ENCODE measurements around the gene UBE2L5. TPM values are rescaled to one million over a fixed set of nuclear protein-coding genes. Genes with fewer than 3 reads are reported as not detected.
A peak's percentile ranks its signal among the peaks of the same experiment; 100 is the strongest.
"Not testable (repeated sequence)": the region's sequence is repeated elsewhere in the genome, so short reads cannot be mapped to it uniquely, and the experiment has no call there.

The UBE2L5 gene
- polyA plus RNA-seq, 3 donors, result 0.36 to 2.2 (median 0.65) TPM

DNA sequence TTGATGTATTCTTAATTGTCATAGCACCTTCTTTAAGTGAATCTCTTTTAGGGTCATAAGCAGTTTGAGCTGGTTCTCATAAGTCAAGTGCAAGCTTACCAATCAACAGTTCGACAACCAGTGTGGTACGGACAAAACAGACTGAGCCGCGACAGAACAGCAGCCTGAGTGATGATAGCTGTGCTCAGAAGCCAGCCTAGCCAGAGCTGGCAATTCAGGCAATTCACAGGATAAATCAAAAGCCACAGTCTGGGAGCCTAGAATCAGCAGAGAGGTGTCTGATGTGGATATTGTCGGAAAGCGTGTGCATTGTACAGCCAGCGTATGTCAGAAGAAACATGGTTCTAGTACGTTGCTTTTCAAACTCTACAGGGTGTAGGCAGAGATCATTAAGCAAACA is 14.9 kb downstream of the UBE2L5 start:
- DNase-seq, result no peak

DNA sequence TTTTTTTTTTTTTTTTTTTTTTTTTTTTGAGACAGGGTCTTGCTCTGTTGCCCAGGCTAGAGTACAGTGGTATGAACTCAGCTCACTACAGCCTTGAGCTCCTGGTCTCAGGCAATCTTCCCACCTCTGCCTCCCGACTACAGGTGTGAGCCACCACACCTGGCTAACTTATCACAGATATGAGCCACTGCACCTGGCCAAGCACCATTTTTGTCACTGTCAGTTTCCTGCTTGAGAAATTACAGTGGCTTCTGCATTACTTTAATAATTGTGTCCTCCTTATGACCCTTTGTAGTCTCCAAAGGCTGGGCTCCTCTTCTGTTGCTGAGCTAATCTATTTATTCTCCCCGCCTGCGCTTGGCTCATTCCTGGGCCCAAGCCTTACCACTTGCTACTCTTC is 16.0 kb downstream of the UBE2L5 start:
- DNase-seq, result no peak

DNA sequence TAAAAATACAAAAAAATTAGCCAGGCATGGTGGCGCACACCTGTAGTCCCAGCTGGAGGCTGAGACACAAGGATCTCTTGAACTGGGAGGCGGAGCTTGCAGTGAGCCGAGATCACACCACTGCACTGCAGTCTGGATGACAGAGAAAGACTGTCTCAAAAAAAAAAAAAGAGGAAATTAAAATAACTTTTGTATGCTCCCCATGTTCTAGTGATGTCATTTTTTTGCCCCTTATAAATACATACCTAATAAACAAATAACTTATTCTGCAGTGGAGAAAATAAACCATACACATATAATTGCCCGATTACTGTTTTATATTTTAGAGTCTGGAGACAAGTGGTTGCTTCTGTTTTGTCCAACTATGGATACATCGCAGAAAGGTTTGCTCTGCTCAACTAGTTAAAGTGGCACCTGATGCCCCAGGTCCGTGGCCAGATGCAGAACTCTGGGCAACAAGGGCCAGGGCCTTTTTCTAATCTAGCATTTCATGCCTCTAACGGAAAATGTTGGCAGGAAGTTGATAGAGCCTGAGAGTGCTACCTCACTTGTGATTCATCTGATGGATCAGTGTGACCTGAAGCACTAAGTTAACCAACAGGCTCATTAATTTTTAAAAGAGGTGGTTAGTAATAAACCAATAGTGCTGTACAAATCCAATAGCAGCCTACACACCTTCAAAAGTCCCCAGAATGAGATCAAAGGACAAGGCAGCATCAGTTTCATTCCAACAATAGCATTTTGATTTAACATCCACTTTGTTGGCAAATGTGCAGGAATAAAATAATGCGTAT is 18.8 kb downstream of the UBE2L5 start:
- no peak for DNase-seq

DNA sequence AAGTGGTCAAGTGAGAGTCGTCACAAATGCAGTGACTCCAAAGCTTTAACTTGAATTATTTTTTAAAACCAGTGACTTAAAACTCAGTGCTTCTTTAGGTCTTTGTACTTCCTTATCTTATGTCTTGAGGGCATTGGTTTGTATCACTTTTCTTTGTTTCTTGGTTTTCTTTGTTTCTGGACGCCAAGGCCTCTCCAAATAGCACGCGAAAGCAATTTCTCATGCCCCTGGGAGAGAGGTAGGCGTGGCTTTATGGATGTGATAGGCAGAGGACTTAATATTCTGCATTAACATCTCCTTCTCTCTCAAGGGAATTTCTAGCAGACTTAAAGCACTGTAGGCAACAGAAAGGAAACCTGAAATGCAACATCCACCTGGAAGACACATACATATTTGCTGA is 20.6 kb downstream of the UBE2L5 start:
- DNase-seq, result no peak

GRCh38 chr13:30443491-30443890 is 21.2 kb downstream of the UBE2L5 start:
- DNase-seq, result not testable (repeated sequence)

- DNase-seq, result no peak
Observed at GRCh38 chr13:30443957-30444404, 21.7 kb downstream of the UBE2L5 start.

- DNase-seq, result no peak
Observed at GRCh38 chr13:30446126-30446500, 23.8 kb downstream of the UBE2L5 start.

DNA sequence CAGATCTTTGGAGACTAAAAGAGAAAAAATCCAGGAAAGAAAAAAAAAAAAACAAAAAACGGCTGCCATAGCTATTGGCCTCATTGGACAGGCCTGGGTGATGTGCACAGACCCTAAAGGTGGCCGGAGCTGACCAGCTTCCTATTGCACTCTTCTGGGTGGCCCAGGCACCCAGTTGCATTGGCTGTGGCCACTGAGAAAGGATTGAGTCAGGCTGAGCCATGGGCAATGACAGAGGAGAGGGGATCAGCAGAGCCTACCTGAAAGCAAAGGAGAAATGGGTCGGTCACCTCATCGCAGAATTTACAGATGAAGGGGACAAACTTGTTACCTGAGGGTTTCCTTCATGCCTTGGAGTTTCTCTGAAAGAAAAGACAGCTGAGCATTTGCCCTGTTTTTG is 26.1 kb downstream of the UBE2L5 start:
- no peak for DNase-seq

GRCh38 chr13:30450066-30450465 is 27.8 kb downstream of the UBE2L5 start:
- no peak for DNase-seq

DNA sequence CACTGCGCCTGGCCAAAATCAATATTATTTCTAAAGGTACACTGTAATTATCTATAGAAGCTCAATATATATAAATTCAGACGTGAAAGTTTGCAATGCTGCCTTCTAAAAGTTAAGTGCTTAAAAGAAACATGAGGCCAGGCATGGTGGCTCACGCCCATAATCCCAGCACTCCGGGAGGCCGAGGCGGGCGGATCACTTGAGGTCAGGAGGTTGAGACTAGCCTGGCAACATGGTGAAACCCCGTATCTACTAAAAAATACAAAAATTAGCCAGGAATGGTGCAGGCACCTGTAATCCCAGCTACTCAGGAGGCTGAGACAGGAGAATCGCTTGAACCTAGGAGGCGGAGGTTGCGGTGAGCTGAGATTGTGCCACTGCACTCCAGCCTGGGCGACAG is 29.2 kb downstream of the UBE2L5 start:
- not testable (repeated sequence) for DNase-seq

DNA sequence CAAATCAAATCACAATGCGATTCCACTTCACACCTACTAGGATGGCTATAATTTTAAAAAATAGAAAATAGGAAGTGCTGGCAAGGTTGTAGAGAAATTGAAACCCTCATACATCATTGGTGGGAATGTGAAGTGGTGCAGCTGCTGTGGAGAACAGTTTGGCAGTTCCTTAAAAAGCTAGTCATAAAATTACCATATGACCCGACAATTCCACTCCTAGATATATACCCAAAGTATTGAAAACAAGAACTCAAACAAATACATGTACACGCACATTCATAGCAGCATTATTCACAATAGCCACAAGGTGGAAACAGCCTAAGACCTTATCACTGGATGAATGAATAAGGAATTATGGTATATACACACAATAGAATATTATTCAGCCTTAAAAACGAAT is 31.4 kb downstream of the UBE2L5 start:
- DNase-seq, result no peak

GRCh38 chr13:30454991-30455390 is 32.7 kb downstream of the UBE2L5 start:
- DNase-seq, result no peak

GRCh38 chr13:30456290-30456689 is 34.0 kb downstream of the UBE2L5 start:
- DNase-seq, result no peak

DNA sequence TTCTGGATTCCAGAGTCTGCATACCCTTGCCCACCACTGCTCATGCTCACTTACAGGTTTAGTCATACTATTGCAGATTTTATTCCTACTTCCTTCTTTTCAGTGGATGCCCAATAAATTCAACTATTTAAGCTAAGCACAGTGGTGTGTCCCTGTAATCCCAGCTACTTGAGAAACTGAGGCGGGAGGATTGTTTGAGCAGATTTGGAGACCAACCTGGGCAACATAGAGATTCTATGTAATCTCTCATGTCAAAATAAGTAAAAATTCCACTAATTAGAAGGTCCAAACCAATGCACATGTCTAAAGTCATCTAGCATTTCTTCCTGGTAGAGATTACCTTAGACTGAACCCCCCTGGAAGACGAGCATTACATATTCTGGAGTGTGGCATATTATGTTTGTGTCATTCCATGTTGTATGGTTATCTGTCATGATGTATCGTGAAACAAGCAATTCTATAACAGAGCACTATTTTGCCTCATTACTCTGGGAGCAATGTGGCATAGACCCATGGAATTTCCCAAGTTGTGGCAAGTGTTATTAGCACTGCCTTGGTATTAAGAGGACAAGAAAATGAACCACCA is 35.1 kb downstream of the UBE2L5 start:
- no peak for DNase-seq

DNA sequence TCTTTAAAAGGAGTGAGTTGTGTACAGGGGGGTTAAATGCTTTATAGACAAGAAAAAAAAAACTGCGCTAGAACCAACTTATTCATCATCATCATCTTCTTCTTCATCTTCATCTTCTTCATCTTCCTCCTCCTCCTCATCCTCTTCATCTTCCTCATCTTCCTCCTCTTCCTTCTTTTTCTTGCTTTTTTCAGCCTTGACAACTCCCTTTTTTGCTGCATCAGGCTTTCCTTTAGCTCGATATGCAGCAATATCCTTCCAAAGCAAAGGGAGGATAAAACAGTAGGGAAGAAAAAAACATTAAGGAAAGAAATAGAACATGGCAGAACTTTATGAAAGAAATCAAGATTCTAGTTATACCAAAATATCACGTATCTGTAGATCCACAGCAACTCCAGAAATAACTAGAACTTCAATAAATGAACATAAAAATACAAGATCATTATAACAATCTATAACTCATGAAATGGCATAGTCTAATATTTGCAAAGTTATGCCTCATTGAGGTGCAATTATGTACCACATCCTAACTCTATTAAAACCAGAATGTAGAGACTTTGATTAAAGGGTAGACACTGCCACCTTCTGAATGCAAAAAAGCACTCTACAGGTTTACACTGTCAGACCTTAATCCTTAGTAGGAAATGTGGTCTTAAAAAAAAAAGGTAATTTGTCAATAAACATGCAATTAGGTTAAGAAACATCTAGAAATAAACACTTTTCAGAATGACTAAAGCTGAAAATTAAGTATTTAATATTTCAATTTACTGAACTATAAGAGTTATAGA is 39.2 kb downstream of the UBE2L5 start:
- DNase-seq, result peak; percentile 30

DNA sequence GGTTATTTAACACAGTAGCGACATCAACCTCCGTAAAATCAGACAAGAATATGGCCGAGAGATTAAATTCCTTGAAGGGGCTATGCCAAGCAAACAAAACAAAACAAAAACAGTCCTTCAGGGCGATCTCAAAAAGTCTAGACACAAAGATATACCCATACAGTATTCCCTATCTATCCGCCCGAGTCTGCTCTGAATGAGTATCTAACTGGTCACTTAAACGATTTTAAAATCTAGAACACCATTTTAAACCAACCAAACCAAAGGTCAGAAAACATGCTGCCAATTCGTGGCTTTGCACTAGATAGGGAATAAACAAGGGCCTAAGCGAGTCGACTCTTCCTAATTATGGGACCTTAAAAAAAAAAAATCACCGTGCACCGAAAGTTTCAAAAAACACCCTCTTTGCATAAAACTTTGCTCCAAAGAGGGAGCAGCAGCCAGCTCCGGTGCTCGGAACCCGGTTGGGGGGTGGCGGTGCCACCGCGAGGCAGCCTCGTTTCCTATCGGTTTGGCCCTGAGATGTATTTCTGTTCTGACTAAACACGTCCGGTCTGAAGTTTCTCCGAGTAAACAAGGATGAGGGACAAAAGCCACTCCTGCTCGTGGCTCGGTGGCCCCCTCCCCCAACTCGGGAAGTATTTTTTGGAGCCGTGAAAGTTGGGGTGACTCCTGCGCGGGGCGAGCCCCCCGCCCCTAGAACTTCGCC is 41.6 kb downstream of the UBE2L5 start:
- peak; percentile 28 for DNase-seq

- peak; percentile 87 for DNase-seq
Observed at GRCh38 chr13:30464496-30465342, 42.4 kb downstream of the UBE2L5 start.

GRCh38 chr13:30465343-30465592 is 43.0 kb downstream of the UBE2L5 start:
- no peak for DNase-seq

GRCh38 chr13:30465593-30466357 is 43.5 kb downstream of the UBE2L5 start, which contains the start of gene HMGB1:
HMGB1 (minus strand) TSS chr13:30465936; CDS start chr13:30463680, 2,256 bp downstream.
- DNase-seq, result peak; percentile 99

DNA sequence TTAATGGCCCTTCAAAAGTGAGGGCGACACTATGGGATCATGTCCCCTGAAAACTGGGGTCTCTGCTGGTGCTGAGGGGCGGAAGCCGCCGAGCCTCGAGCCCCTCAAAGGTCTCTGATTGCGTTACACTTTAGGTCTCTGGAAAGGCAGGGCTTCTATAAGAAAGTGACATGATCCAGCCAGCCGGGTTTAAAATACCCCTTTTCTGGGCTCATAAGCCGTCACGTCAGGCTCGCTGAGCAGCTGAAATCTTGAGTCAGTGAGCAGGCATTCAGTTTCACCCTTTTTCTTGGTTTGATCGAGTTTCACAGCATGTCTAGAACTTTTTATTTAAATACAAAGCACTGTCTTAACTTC is 44.0 kb downstream of the UBE2L5 start:
- peak; percentile 24 for DNase-seq

DNA sequence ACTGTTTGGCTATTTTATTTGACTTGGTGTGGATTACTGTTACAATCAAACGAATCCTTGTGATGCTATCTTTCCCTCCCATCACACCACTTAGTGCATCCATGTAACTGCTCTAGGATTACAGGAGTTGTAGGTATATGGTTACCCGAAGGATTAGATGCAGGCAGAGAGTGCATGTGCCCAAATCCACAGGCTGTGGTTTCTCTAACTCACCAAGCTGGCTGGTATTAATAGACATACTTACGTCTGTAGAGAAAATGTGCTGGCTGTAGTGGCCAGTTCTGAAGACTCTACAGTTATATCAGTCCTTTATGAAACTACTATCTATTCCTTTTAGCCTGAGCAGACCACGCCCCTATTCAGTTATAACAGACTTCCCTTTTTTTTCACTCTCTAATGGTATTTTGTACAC is 44.6 kb downstream of the UBE2L5 start:
- DNase-seq, result peak; percentile 17
